SK-N-SH (cell line): ENCODE results near the gene PARD3B. TPM values are rescaled to one million over a fixed set of nuclear protein-coding genes. Genes with fewer than 3 reads are reported as not detected.

Experiments
- CTCF ChIA-PET: fragments of 300-600, 350-600 bp; formaldehyde crosslinking; extraction: SDS; loops from one replicate; lab custom pipeline; 2021; lab: Yijun Ruan, JAX
- POLR2A ChIA-PET: fragments of 350-600 bp; sonication (Branson Sonifier 250); formaldehyde crosslinking; extraction: SDS; loops from one replicate; lab custom pipeline; 2020; ENCODE audit warnings: antibody characterized with exemption, inconsistent platforms; lab: Yijun Ruan, JAX
- DNase-seq: peaks from one replicate; pipeline ENCODE4 v3.0.0; 2012
- H2AFZ ChIP-seq: fragments of 200-600 bp; sonication (generic); 2 replicates; pipeline ENCODE4 v1.8.1; 2016; ENCODE audit warnings: antibody characterized with exemption, mild to moderate bottlenecking, low read depth
- H3F3A ChIP-seq: fragments of 200-600 bp; sonication (generic); replicated peaks from 2 replicates; pipeline ENCODE3; 2016; ENCODE audit warnings: antibody characterized with exemption, mild to moderate bottlenecking; ENCODE audit not compliant: insufficient read depth
- H3K27ac ChIP-seq, 2 experiments: fragments of 200-500 bp in 1 of 2; fragments of 200-600 bp in 1 of 2; sonication (Bioruptor generic) in 1 of 2; sonication (generic), shearing (Covaris generic) in 1 of 2; 2 replicates each; pipeline versions ENCODE4 v1.5.1 to v1.6.1; 2014 to 2016; ENCODE audit warnings: low read depth in 2 of 2, inconsistent platforms in 1 of 2, low read length in 1 of 2, mild to moderate bottlenecking in 1 of 2, mixed read lengths in 1 of 2
- H3K27me3 ChIP-seq: fragments of 200-600 bp; sonication (generic), shearing (Covaris generic); 2 replicates; pipeline ENCODE4 v1.6.1; 2016; ENCODE audit warnings: mixed run types; ENCODE audit not compliant: insufficient read depth
- H3K36me3 ChIP-seq, 2 experiments: fragments of 200-500 bp in 1 of 2; fragments of 200-600 bp in 1 of 2; sonication (Bioruptor generic) in 1 of 2; sonication (generic) in 1 of 2; replicated peaks in 1 of 2; 2 replicates each; pipeline versions ENCODE3 to v1.5.1; 2014 to 2016; ENCODE audit warnings: low read length in 1 of 2, mild to moderate bottlenecking in 1 of 2; ENCODE audit not compliant: insufficient read depth in 2 of 2, control insufficient read depth in 1 of 2
- H3K4me1 ChIP-seq, 2 experiments: fragments of 200-500 bp in 1 of 2; fragments of 200-600 bp in 1 of 2; sonication (Bioruptor generic) in 1 of 2; sonication (generic), shearing (Covaris generic) in 1 of 2; 2 replicates each; pipeline versions ENCODE4 v1.5.1 to v1.6.1; 2014 to 2016; ENCODE audit warnings: low read depth in 1 of 2, low read length in 1 of 2, mixed run types in 1 of 2; ENCODE audit not compliant: insufficient read depth in 2 of 2, control insufficient read depth in 1 of 2
- H3K4me2 ChIP-seq: fragments of 200-600 bp; sonication (generic), shearing (Covaris generic); 2 replicates; pipeline ENCODE4 v1.6.1; 2017; ENCODE audit warnings: mixed run types
- H3K4me3 ChIP-seq, 2 experiments: fragments of 200-500 bp in 1 of 2; fragments of 200-600 bp in 1 of 2; sonication (Bioruptor generic) in 1 of 2; sonication (generic), shearing (Covaris generic) in 1 of 2; 2 replicates each; pipeline versions ENCODE4 v1.5.1 to v1.8.1; 2014 to 2016; ENCODE audit warnings: low read depth in 2 of 2, inconsistent platforms in 1 of 2, low read length in 1 of 2, mild to moderate bottlenecking in 1 of 2, mixed read lengths in 1 of 2, moderate library complexity in 1 of 2
- H3K79me2 ChIP-seq: fragments of 200-600 bp; sonication (generic); 2 replicates; pipeline ENCODE4 v1.8.1; 2017; ENCODE audit warnings: mild to moderate bottlenecking; ENCODE audit not compliant: insufficient read depth
- H3K9ac ChIP-seq: fragments of 200-600 bp; sonication (generic); 2 replicates; pipeline ENCODE4 v1.6.1; 2017; ENCODE audit warnings: mixed run types
- H3K9me2 ChIP-seq: fragments of 200-600 bp; sonication (generic); 2 replicates; pipeline ENCODE4 v1.6.1; 2017; ENCODE audit warnings: mixed run types
- H3K9me3 ChIP-seq: fragments of 200-600 bp; sonication (generic); 2 replicates; pipeline ENCODE4 v1.6.1; 2017; ENCODE audit warnings: mixed run types, mild to moderate bottlenecking, moderate library complexity
- H4K20me1 ChIP-seq: fragments of 200-600 bp; sonication (generic); 2 replicates; pipeline ENCODE4 v1.6.1; 2017; ENCODE audit warnings: mild to moderate bottlenecking, mixed run types; ENCODE audit not compliant: insufficient read depth
- CHD2 ChIP-seq: fragments of 150-350 bp; IDR thresholded peaks from 2 replicates; pipeline ENCODE4 v1.6.1; 2018; ENCODE audit warnings: low read length; ENCODE audit not compliant: partially characterized antibody
- EZH2phosphoT487 ChIP-seq: fragments of 200-600 bp; sonication (generic); IDR thresholded peaks from 2 replicates; pipeline ENCODE4 v1.6.1; 2017; ENCODE audit warnings: low read depth, mixed run types, mild to moderate bottlenecking, antibody characterized with exemption, moderate library complexity, borderline replicate concordance
- FOSL2 ChIP-seq: IDR thresholded peaks from 2 replicates; pipeline ENCODE4 v1.4.0; 2012; ENCODE audit warnings: low read depth, mild to moderate bottlenecking, moderate library complexity, borderline replicate concordance
- FOXJ3 ChIP-seq: sonication (generic); formaldehyde crosslinking; IDR thresholded peaks from 2 replicates; pipeline ENCODE4 v1.5.1; 2020; ENCODE audit warnings: mild to moderate bottlenecking, missing genetic modification reagents
- GATA2 ChIP-seq: sonication (generic); formaldehyde crosslinking; IDR thresholded peaks from 2 replicates; pipeline ENCODE4 v1.5.0; 2020; ENCODE audit warnings: mild to moderate bottlenecking, missing genetic modification reagents
- MXI1 ChIP-seq: IDR thresholded peaks from 2 replicates; pipeline ENCODE4 v1.6.1; 2012; ENCODE audit warnings: mild to moderate bottlenecking, low read depth, low read length, improper control_type of control experiment
- PBX3 ChIP-seq: IDR thresholded peaks from 2 replicates; pipeline ENCODE4; 2012
- POLR2AphosphoS5 ChIP-seq: IDR thresholded peaks from 2 replicates; pipeline ENCODE4 v1.6.1; 2012; ENCODE audit warnings: low read depth, low read length
- RAD21 ChIP-seq: IDR thresholded peaks from 2 replicates; pipeline ENCODE4 v1.6.1; 2012; ENCODE audit warnings: mild to moderate bottlenecking, low read length
- REST ChIP-seq: IDR thresholded peaks from 2 replicates; pipeline ENCODE4 v1.6.1; 2012; ENCODE audit warnings: mild to moderate bottlenecking, low read depth, low read length, moderate library complexity
- TAF1 ChIP-seq: IDR thresholded peaks from 2 replicates; pipeline ENCODE4 v1.6.1; 2012; ENCODE audit warnings: low read depth, mild to moderate bottlenecking, low read length, moderate library complexity, borderline replicate concordance
- USF1 ChIP-seq: IDR thresholded peaks from 2 replicates; pipeline ENCODE4 v1.4.0; 2012; ENCODE audit warnings: low read depth, borderline replicate concordance
- USF2 ChIP-seq: fragments of 150-350 bp; IDR thresholded peaks from 2 replicates; pipeline ENCODE4 v1.6.1; 2017; ENCODE audit warnings: antibody characterized with exemption, low read length, low read depth, borderline replicate concordance
- YY1 ChIP-seq: IDR thresholded peaks from 2 replicates; pipeline ENCODE4 v1.4.0; 2012; ENCODE audit warnings: low read depth, mild to moderate bottlenecking
- WGBS: methylation state at CpG from one replicate; pipeline ENCODE4 v1.1.6; 2017; ENCODE audit warnings: low lambda C conversion rate; 5-methylcytosine and 5-hydroxymethylcytosine counted together
- polyA plus RNA-seq, 3 experiments: library from polyadenylated mRNA; depleted of rRNA; stranded (reverse); fragments of >200 nt; gene quantifications; 2 replicates each; pipeline ENCODE4 v1.2.3, GENCODE V29; 2012

PARD3B gene
- polyA plus RNA-seq, 1 of the 3 experiments (the other 2 are of a cell fraction), result 0.87 TPM

GRCh38 chr2:205482399-205483081 is 937.3 kb downstream of the PARD3B start:
- Histone ChIP-seq H2AFZ (no peak overlapping the region), H3K79me2 (no peaks in the 10 kb centered on the region), H3K4me1 (peaks cover 0 to 4% of the 10 kb centered on the region in 2 experiments; a peak in 1 of 4 replicates), H3K4me2 (no peak overlapping the region), H3K27ac (no peak overlapping the region; a peak in 1 of 4 replicates), H3F3A (no peaks in the 10 kb centered on the region), H3K9me3 (no peaks in the 10 kb centered on the region), H3K9me2 (no peaks in the 10 kb centered on the region), H3K4me3 (no peak overlapping the region), H4K20me1 (no peaks in the 10 kb centered on the region), H3K36me3 (no peaks in the 10 kb centered on the region), H3K9ac (no peak overlapping the region)
- POLR2A ChIA-PET, result no interaction called here
- CTCF ChIA-PET, result interaction anchor here (2.0 kb wide), 1 partner anchor 10 kb away, joined by 6 read pairs; no protein-coding TSS in a partner anchor
- DNase-seq, result no peak
- TF ChIP-seq FOXJ3 (CRISPR knock-in tag) (no peak), PBX3 (no peak), FOSL2 (no peak), USF1 (no peak), POLR2AphosphoS5 (no peak)
- TF ChIP-seq, all 33 proteins: peak for 0
- 82% methylated on average over 8 of the region's 8 CpGs for WGBS
- no peaks in the 10 kb centered on the region for H3K27me3 ChIP-seq

- no peak for DNase-seq
- Histone ChIP-seq H2AFZ (no peak overlapping the region), H3K27me3 (no peaks in the 10 kb centered on the region), H3K4me1 (peaks cover 0 to 4% of the 10 kb centered on the region in 2 experiments; a peak in 1 of 4 replicates), H3K79me2 (no peaks in the 10 kb centered on the region), H3K36me3 (no peaks in the 10 kb centered on the region), H3K9me2 (no peaks in the 10 kb centered on the region), H3K9ac (no peak overlapping the region), H3K27ac (no peak overlapping the region; a peak in 1 of 4 replicates), H3K4me2 (no peak overlapping the region), H3F3A (no peaks in the 10 kb centered on the region), H3K9me3 (no peaks in the 10 kb centered on the region), H4K20me1 (no peaks in the 10 kb centered on the region), H3K4me3 (no peak overlapping the region)
- POLR2A ChIA-PET, result no interaction called here
- TF ChIP-seq TAF1, result no peak
- CTCF ChIA-PET, result interaction anchor here (2.0 kb wide), 1 partner anchor 11 kb away, joined by 6 read pairs; no protein-coding TSS in a partner anchor
These were observed 937.8 kb downstream of the PARD3B start for GRCh38 chr2:205483095-205483494.

GRCh38 chr2:205484215-205484614 is 938.9 kb downstream of the PARD3B start:
- H2AFZ ChIP-seq, result no peak overlapping the region
- WGBS, result 76% methylated on average over 2 of the region's 2 CpGs
- H3K79me2 ChIP-seq, result no peaks in the 10 kb centered on the region
- H3K9me2 ChIP-seq, result no peaks in the 10 kb centered on the region
- H3K36me3 ChIP-seq, result no peaks in the 10 kb centered on the region
- no peaks in the 10 kb centered on the region for H4K20me1 ChIP-seq
- no peaks in the 10 kb centered on the region for H3F3A ChIP-seq
- no peaks in the 10 kb centered on the region for H3K9me3 ChIP-seq
- CTCF ChIA-PET, result interaction anchor here (1.1 to 2.3 kb wide), 5 partner anchors 12 to 613 kb away, joined by 3 to 7 read pairs (median 4); no protein-coding TSS in a partner anchor
- H3K4me2 ChIP-seq, result no peak overlapping the region
- DNase-seq, result no peak
- H3K27me3 ChIP-seq, result no peaks in the 10 kb centered on the region
- H3K4me1 ChIP-seq, result peaks cover 0 to 4% of the 10 kb centered on the region in 2 experiments; a peak in 1 of 4 replicates
- POLR2A ChIA-PET, result no interaction called here
- H3K9ac ChIP-seq, result no peak overlapping the region
- H3K27ac ChIP-seq, result no peak overlapping the region
- no peak overlapping the region for H3K4me3 ChIP-seq
- TF ChIP-seq GATA2 (CRISPR knock-in tag) (no peak), REST (no peak), RAD21 (no peak), MXI1 (no peak), CHD2 (no peak), USF2 (no peak), YY1 (no peak), EZH2phosphoT487 (no peak)
